H9 (cell line): ENCODE data around the gene TFPI. TPM values are rescaled to one million over a fixed set of nuclear protein-coding genes. Genes with fewer than 3 reads are reported as not detected.

Experiments
- DNase-seq: peaks from one replicate; pipeline ENCODE4 v3.0.0-alpha.2; 2017
- H2AFZ ChIP-seq: one replicate; pipeline ENCODE4 v1.6.1; 2013; ENCODE audit warnings: mild to moderate bottlenecking, low read length, control low read depth, moderate library complexity
- H2AK5ac ChIP-seq: 2 replicates; pipeline ENCODE4 v1.6.1; 2013; ENCODE audit warnings: low read length, control low read depth, mixed read lengths; ENCODE audit not compliant: insufficient read length
- H2BK120ac ChIP-seq: one replicate; pipeline ENCODE4 v1.6.1; 2013; ENCODE audit warnings: low read depth, mild to moderate bottlenecking, low read length, control low read depth, inconsistent platforms; ENCODE audit not compliant: poor library complexity, severe bottlenecking
- H2BK12ac ChIP-seq: 2 replicates; pipeline ENCODE4 v1.6.1; 2013; ENCODE audit warnings: low read length, control low read depth, mixed read lengths, low read depth; ENCODE audit not compliant: insufficient read length
- H2BK15ac ChIP-seq: 2 replicates; pipeline ENCODE4 v1.6.1; 2013; ENCODE audit warnings: low read depth, low read length, control low read depth
- H2BK20ac ChIP-seq: one replicate; pipeline ENCODE4 v1.6.1; 2013; ENCODE audit warnings: low read depth, mild to moderate bottlenecking, low read length, control low read depth, inconsistent platforms; ENCODE audit not compliant: poor library complexity, severe bottlenecking
- H2BK5ac ChIP-seq: 2 replicates; pipeline ENCODE4 v1.6.1; 2013; ENCODE audit warnings: low read length, control low read depth, mixed read lengths; ENCODE audit not compliant: insufficient read length
- H3K14ac ChIP-seq: 2 replicates; pipeline ENCODE4 v1.6.1; 2013; ENCODE audit warnings: low read length, control low read depth; ENCODE audit not compliant: insufficient read depth
- H3K18ac ChIP-seq: 2 replicates; pipeline ENCODE4 v1.6.1; 2013; ENCODE audit warnings: low read depth, mild to moderate bottlenecking, mixed read lengths, low read length, control low read depth; ENCODE audit not compliant: insufficient read length
- H3K23ac ChIP-seq: 2 replicates; pipeline ENCODE4 v1.6.1; 2013; ENCODE audit warnings: low read length, control low read depth, mixed read lengths, low read depth; ENCODE audit not compliant: insufficient read length
- H3K23me2 ChIP-seq: 2 replicates; pipeline ENCODE4 v1.6.1; 2013; ENCODE audit warnings: low read depth, mild to moderate bottlenecking, mixed read lengths, low read length, control low read depth; ENCODE audit not compliant: insufficient read length, poor library complexity, severe bottlenecking
- H3K27ac ChIP-seq: 2 replicates; pipeline ENCODE4 v1.5.1; 2013; ENCODE audit warnings: low read length, control low read depth, mixed read lengths, low read depth; ENCODE audit not compliant: insufficient read length
- H3K27me3 ChIP-seq: 2 replicates; pipeline ENCODE4 v1.6.1; 2013; ENCODE audit warnings: low read length, control low read depth, inconsistent platforms; ENCODE audit not compliant: insufficient read depth
- H3K4ac ChIP-seq: 2 replicates; pipeline ENCODE4 v1.6.1; 2013; ENCODE audit warnings: low read depth, mild to moderate bottlenecking, control low read depth, inconsistent platforms, low read length, moderate library complexity
- H3K4me1 ChIP-seq: 2 replicates; pipeline ENCODE4 v1.6.1; 2013; ENCODE audit warnings: low read length, control low read depth, inconsistent platforms; ENCODE audit not compliant: insufficient read depth
- H3K4me2 ChIP-seq: 2 replicates; pipeline ENCODE4 v1.6.1; 2013; ENCODE audit warnings: low read length, control low read depth, mixed read lengths; ENCODE audit not compliant: insufficient read length, insufficient read depth
- H3K56ac ChIP-seq: 2 replicates; pipeline ENCODE4 v1.6.1; 2013; ENCODE audit warnings: low read depth, mild to moderate bottlenecking, mixed read lengths, low read length, control low read depth; ENCODE audit not compliant: insufficient read length
- H3K79me1 ChIP-seq: 2 replicates; pipeline ENCODE4 v1.6.1; 2013; ENCODE audit warnings: low read depth, mild to moderate bottlenecking, moderate library complexity, low read length, control low read depth, inconsistent platforms; ENCODE audit not compliant: insufficient read depth, poor library complexity, severe bottlenecking
- H3K79me2 ChIP-seq: 2 replicates; pipeline ENCODE4 v1.6.1; 2013; ENCODE audit warnings: low read length, control low read depth, inconsistent platforms; ENCODE audit not compliant: insufficient read depth
- H3K9ac ChIP-seq: 2 replicates; pipeline ENCODE4 v1.6.1; 2013; ENCODE audit warnings: low read length, control low read depth, mixed read lengths; ENCODE audit not compliant: insufficient read length; ENCODE audit errors: extremely low read depth
- H3K9me3 ChIP-seq: one replicate; pipeline ENCODE4 v1.6.1; 2013; ENCODE audit warnings: low read depth, low read length, inconsistent platforms; ENCODE audit not compliant: control insufficient read depth
- H3T11ph ChIP-seq: one replicate; pipeline ENCODE4 v1.6.1; 2013; ENCODE audit warnings: mild to moderate bottlenecking, low read length, control low read depth, inconsistent platforms
- H4K20me1 ChIP-seq: one replicate; pipeline ENCODE4 v1.6.1; 2013; ENCODE audit not compliant: control insufficient read depth, insufficient read length, insufficient read depth
- H4K5ac ChIP-seq: 2 replicates; pipeline ENCODE4 v1.6.1; 2013; ENCODE audit warnings: low read depth, mild to moderate bottlenecking, mixed read lengths, low read length, control low read depth; ENCODE audit not compliant: insufficient read length
- H4K8ac ChIP-seq: replicated peaks from 2 replicates; pipeline ENCODE4 v1.6.1; 2013; ENCODE audit warnings: low read length, control low read depth, mixed read lengths, low read depth; ENCODE audit not compliant: insufficient read length
- H4K91ac ChIP-seq: 2 replicates; pipeline ENCODE4 v1.6.1; 2013; ENCODE audit warnings: low read depth, mild to moderate bottlenecking, moderate library complexity, mixed read lengths, low read length, control low read depth; ENCODE audit not compliant: insufficient read length
- H3K27ac Mint-ChIP-seq, 3 experiments: 2 replicates in 2 of 3; 3 replicates in 1 of 3; pipeline ENCODE4 v1.8.0; 2020 to 2021; ENCODE audit warnings: mixed read lengths in 3 of 3, mild to moderate bottlenecking in 1 of 3, moderate library complexity in 1 of 3
- H3K27me3 Mint-ChIP-seq: 2 replicates; pipeline ENCODE4 v1.8.0; 2021; ENCODE audit warnings: low read depth, mild to moderate bottlenecking, moderate library complexity, mixed read lengths
- H3K36me3 Mint-ChIP-seq, 3 experiments: 2 replicates in 2 of 3; 3 replicates in 1 of 3; pipeline ENCODE4 v1.8.0; 2020 to 2021; ENCODE audit warnings: low read depth in 3 of 3, mixed read lengths in 3 of 3; ENCODE audit not compliant: insufficient read depth in 1 of 3
- H3K4me1 Mint-ChIP-seq, 2 experiments: 2 replicates each; pipeline ENCODE4 v1.8.0; 2020; ENCODE audit warnings: mixed read lengths in 2 of 2
- H3K4me3 Mint-ChIP-seq, 2 experiments: 2 replicates in 1 of 2; 3 replicates in 1 of 2; pipeline ENCODE4 v1.8.0; 2020 to 2021; ENCODE audit warnings: mild to moderate bottlenecking in 2 of 2, mixed read lengths in 2 of 2, moderate library complexity in 1 of 2
- H3K9me3 Mint-ChIP-seq, 2 experiments: 2 replicates in 1 of 2; 3 replicates in 1 of 2; pipeline ENCODE4 v1.8.0; 2020; ENCODE audit warnings: mild to moderate bottlenecking in 2 of 2, mixed read lengths in 2 of 2, moderate library complexity in 1 of 2
- WGBS: extraction: QIAGEN DNeasy Blood & Tissue Kit; methylation state at CpG from one replicate; pipeline ENCODE4 v1.1.7; 2013; ENCODE audit warnings: missing lambda C conversion rate, low lambda C conversion rate, mixed read lengths; ENCODE audit not compliant: insufficient read length; ENCODE audit errors: extremely low coverage; 5-methylcytosine and 5-hydroxymethylcytosine counted together
- total RNA-seq: library from RNA; stranded (reverse); gene quantifications from 2 replicates; pipeline ENCODE4 v1.2.1, GENCODE V29; 2021
- TF ChIP-seq, protein P1 (sequence below): fragments of 200-600 bp; sonication (generic); conservative IDR thresholded peaks from 3 replicates; pipeline ENCODE4 v1.8.0; 2021; ENCODE audit warnings: antibody characterized with exemption, mild to moderate bottlenecking

Gene TFPI
- total RNA-seq, 1 experiment from 2014 or later, result 5.8 TPM

- Histone ChIP-seq H3K23me2 (no peaks in the 10 kb centered on the region), H3K23ac (no peak overlapping the region), H3K18ac (no peak overlapping the region), H4K91ac (no peak overlapping the region), H3K27me3 (no peaks in the 10 kb centered on the region), H2AK5ac (no peak overlapping the region), H2BK120ac (no peak overlapping the region), H4K20me1 (no peaks in the 10 kb centered on the region), H3K79me2 (no peaks in the 10 kb centered on the region), H3K9me3 (no peaks in the 10 kb centered on the region), H3K4me1 (no peaks in the 10 kb centered on the region), H3K9ac (no peak overlapping the region), H2BK5ac (no peak overlapping the region), H3K4me2 (no peak overlapping the region), H3K14ac (no peak overlapping the region), H3K4ac (no peak overlapping the region), H4K8ac (no peak overlapping the region), H2BK12ac (no peak overlapping the region), H2BK20ac (no peak overlapping the region), H3K27ac (no peak overlapping the region), H2AFZ (no peak overlapping the region), H2BK15ac (no peak overlapping the region), H3K79me1 (no peaks in the 10 kb centered on the region), H3T11ph (no peak overlapping the region), H3K56ac (no peak overlapping the region), H4K5ac (no peak overlapping the region)
- TF ChIP-seq, protein P1, sequence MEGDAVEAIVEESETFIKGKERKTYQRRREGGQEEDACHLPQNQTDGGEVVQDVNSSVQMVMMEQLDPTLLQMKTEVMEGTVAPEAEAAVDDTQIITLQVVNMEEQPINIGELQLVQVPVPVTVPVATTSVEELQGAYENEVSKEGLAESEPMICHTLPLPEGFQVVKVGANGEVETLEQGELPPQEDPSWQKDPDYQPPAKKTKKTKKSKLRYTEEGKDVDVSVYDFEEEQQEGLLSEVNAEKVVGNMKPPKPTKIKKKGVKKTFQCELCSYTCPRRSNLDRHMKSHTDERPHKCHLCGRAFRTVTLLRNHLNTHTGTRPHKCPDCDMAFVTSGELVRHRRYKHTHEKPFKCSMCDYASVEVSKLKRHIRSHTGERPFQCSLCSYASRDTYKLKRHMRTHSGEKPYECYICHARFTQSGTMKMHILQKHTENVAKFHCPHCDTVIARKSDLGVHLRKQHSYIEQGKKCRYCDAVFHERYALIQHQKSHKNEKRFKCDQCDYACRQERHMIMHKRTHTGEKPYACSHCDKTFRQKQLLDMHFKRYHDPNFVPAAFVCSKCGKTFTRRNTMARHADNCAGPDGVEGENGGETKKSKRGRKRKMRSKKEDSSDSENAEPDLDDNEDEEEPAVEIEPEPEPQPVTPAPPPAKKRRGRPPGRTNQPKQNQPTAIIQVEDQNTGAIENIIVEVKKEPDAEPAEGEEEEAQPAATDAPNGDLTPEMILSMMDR, result no peak
- peaks cover 0 to 15% (median 9%) of the 10 kb centered on the region in 3 experiments; a peak in 5 of 7 replicates for H3K36me3 Mint-ChIP-seq
- no peak overlapping the region for H3K4me3 Mint-ChIP-seq
- no peak overlapping the region for H3K27ac Mint-ChIP-seq
- no peak for DNase-seq
- H3K27me3 Mint-ChIP-seq, result peaks cover 6% of the 10 kb centered on the region
- peaks cover 11 to 19% of the 10 kb centered on the region in 2 experiments for H3K4me1 Mint-ChIP-seq
- peaks cover 0 to 10% of the 10 kb centered on the region in 2 experiments; a peak in 3 of 5 replicates for H3K9me3 Mint-ChIP-seq
- no CpG with 5 or more reads among the region's 2 CpGs for WGBS
Measured at GRCh38 chr2:187503700-187504099, 50.5 kb downstream of the TFPI start.
